IPS-NIHi11 (cell line): Measurements from ENCODE around the gene CTNNA3.

Experiments used
- DNase-seq: peaks from one replicate; pipeline ENCODE4 v3.0.0; 2012; ENCODE audit warnings: mixed read lengths, low spot score

Gene CTNNA3

DNA sequence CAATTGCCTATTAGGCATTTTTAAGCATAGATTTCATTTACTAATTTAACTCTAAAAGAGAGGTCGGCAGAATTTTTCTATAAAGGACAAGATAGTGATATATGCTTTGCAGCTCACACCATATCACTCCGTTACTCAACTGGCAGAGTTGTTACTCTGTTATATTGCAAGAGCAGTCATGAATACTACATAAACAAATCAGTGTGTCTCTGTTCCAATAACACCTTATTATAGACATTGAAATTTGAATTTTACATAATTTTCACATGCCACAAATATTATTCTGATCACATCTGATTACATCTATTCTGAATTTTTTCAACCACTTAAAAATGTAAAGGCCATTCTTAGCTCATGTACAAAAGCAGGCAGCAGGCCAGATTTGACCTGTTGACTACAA lies 1624.1 kb downstream of the CTNNA3 start:
- DNase-seq: no peak

DNA sequence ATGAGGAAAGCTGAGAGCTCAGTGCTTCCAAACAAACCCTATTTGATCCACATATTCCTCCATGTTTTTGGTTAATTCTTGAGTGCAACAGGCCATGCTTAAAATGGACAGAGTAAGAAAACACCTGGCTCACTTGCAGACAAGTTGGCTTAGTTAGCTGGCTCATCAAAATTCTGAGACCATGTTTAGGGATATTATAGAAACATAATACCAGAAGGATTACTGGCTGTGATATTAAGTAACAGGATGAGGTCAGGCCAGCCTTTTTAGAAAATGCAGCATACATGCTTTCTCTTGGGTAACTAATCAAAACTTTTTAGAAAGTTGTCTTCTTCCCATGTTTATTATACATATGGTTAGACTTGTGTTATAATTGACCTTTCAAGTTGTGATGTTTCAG lies 1637.4 kb downstream of the CTNNA3 start:
- DNase-seq: no peak

DNA sequence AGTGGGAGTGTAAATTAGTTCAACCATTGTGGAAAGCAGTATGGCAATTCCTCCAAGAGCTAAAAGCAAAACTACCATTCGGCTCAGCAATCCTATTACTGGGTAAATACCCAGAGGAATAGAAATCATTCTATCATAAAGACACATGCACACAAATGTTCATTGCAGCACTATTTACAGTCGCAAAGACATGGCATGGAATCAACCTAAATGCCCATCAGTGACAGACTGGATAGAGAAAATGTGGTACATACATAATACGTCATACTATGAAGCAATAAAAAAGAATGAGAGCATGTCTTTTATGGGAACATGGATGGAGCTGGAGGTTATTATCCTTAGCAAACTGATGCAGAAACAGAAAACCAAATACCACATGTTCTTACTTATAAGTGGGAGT lies 1646.7 kb downstream of the CTNNA3 start:
- no peak for DNase-seq

DNA sequence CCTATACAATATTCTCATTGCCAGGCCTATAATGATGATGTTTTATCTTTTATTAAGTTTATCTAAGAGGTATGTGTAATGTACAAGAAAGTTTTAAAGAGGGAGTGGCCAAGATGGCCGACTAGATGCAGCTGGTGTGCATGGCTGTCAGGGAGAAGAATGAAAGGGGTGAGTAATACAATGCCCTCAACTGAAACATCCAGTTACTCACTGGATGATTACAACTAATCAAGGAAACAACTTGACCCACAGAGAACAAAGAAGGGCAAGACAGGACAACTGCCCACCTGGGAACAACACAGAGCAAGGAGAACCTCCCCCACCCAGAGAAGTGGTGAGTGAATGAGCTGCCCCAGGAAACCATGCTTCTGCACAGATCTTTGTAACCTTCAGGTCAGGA lies 1650.1 kb downstream of the CTNNA3 start:
- DNase-seq: no peak

DNA sequence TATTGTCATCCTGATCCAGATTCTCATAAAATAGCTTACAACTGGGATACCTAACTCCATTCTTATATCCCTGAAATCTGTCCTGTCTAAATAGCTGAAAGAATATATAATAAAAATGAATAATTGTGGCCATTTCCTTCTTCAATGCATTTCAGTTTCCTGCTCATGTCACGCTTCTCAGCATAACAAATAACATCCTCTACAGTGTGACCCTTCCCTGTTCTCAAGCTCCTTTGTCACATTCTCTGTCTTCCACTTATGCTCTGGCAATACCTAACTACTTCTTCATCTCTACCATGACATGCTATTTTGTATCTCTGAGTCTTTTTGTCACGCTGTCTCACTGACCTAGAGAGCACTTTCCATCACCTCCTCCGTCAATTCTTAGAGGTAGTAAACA lies 1654.2 kb downstream of the CTNNA3 start:
- DNase-seq: no peak

DNA sequence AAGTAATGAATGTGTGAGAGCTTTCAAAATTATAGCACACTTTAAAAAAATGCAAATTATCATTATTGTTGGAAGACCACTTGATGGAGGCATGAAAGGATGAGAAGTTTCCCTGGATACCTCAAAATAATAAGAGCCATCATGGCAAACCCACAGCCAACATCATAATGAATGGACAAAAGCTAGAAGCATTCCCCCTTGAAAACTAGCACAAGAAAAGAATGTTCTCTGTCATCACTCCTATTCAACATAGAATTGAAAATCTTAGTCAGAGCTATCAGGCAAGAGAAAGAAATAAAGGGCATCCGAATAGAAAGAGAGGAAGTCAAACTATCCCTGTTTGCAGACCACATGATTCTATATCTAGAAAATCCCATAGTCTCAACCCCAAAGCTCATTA lies 1657.4 kb downstream of the CTNNA3 start:
- no peak for DNase-seq

DNA sequence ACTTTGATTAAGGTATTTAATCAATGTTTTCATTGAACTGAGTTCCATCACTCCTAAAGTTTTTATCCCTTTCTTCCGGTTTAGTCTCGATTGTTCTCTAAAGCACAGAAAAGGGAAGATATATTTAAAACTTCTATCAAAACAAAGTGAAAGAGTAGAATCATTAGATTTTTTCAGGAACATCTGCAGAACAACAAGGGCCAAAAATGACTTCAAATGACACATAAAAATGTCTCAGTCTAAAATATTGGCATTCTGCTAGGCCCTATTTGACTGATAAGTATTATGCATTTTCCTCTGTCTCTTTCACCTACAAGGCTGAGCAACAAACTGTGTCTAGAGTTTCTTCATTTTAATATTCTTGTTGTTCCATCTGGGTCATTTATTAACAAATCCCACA lies 1669.7 kb downstream of the CTNNA3 start:
- no peak for DNase-seq

DNA sequence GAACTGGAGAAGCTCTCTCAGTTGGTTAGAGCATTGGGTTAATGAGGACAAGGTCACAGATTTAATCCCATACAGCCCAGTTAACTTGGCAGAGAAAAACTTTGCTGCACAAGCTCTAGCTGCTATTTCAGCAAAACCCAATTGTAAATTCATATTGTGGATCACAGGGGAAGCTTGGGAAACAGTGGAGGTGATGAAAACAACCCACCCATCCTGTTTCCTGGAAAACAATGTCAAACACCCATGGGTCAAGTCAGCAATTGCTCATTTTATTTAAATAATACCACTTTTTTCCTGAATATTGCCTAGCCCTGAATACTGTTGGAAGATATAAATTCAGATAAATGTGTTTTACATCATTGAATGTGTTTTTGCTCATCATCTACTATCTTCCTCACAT lies 1670.8 kb downstream of the CTNNA3 start:
- DNase-seq: no peak

DNA sequence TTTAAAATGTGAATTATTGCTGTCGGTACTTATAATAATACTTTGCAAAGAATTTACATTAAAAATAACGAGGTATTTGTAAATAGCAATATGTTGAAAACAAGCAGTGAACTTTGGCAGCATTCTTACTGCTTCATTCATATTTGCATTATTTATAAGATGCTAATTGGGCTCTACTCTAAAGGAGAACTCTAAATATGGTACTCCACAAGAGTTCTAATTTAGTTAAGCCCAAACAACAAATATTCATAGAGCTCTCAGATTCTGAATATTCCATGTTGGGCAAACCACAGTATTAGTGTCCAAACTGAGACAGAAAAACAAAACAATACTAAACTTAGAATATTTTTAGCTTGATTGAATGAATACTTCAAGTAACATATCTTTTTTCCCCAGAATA lies 1674.6 kb downstream of the CTNNA3 start:
- no peak for DNase-seq

DNA sequence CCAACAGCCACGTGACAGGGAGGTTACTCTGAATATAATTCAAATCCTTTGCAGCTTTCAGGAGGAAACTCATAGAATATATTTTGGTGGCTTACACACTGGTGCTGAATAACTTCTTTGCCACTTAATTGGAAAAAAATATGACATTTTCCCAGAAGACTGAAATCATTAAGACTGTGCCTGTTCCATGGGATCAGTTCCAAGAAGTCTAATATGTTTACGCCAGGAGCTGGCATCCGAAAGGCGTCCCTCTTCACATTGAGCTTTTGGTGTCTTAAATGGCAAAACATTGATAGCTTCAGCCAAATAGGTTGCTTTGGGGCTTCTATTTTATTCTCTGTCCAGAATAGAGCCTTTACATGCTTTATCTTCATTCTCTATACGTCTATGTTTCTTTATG lies 1687.8 kb downstream of the CTNNA3 start:
- DNase-seq: no peak

DNA sequence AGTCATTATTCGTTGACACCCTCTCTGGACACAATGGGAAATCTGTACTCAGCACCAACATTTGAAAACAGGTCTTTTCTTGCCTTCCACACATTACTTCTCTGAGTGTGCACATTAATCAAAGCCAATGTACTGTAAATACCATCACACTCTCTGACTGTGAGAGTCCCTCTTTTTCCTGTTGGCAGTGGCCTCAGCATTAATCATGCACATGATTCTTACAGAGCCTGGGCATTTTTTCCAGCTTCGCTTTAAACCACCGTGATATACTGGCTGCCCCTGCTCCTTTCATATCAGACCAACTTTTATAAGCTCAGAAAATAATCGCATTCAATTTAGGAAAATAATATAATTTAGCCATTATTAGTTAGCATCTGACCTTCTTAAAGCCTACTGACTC lies 1689.6 kb downstream of the CTNNA3 start:
- DNase-seq: no peak

DNA sequence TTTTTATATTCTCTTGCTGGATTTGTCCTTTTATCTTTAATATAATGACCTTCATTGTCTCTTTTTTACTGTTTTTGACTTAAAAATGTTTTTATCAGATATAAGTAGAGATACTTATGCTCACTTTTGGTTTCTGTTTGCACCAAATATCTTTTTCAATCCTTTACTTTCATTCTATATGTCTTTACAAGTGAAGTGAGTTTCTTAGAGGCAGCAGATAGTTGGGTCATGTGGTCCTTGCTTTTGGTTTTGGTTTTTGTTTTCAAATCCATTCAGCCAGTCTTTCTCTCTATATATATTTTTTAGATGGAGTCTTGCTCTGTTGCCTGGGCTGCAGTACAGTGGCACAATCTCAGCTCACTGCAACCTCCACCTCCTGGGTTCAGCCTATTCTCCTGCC lies 1702.5 kb downstream of the CTNNA3 start:
- no peak for DNase-seq

DNA sequence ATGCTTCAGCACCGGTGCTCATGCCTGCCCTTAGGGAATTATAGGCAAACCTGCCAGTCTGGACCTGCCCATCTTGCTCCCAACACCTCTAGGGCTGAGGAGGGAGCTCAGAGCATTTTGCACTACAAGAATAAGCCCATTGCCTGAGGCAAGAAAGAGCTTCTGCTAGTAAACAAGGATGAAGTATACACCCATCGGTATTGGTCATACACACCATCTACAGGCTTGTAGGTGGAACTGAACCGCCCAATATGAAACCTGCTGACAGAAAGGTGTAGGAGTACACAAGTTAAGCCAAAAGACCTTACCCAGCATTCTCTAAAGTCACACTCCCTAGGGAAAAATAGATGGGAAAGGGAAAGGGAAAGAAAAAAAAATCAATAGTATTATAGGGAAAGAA lies 1727.1 kb downstream of the CTNNA3 start:
- no peak for DNase-seq

DNA sequence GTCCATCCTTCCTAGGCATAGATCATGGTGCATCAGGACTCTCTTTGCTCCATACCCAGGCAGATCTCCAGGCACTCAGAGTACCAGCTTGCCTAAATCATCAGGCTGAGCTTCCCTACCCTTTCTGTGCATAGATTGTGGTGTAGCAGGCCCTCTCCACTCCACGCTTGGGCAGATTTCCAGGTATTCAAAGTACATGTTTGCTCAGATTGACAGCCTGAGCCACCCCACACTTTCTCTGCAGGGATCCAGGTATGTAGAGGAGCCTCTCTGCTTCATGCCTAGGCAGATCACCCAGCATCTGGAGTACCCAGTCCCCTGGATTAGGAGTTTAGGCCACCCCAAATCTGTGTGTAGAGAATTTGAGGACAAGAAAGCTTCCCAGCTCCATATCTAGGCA lies 1727.6 kb downstream of the CTNNA3 start:
- DNase-seq: no peak

DNA sequence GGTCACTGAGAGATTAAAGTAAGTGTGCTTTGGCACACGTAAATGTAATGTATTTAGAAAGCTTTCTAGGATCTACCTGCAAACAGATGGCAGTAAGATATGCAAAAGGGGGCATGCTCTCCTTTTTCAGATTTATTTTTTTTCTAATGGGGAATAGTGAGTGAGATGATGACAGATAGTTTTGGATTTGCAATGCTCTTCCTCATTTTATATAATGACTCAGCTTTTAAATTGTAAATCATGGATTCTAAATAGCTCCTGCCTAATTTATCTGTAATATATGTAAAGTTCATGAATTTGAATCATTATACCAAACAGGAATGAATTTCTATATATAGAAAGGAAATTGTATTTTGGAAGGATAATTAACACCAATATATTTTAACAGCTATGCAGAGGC lies 1731.8 kb downstream of the CTNNA3 start:
- DNase-seq: no peak

DNA sequence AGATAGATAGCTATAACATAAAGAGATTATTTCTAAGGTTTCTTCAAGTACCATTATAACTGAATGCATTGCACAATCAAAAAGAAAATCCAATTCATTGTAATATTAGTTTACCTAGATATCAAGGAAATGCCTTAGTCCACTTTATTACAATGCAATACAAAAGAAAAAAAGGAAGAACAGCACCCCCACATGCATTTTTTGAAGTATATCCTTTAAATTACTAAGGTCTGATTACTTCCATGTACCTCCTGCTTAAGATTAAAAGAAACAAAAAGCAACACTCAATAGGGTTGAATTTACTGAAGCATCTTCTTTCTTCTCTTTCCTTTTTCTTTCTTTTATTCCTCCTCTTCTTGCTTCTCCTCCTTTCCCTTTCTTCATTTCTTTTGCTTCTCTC lies 1743.9 kb downstream of the CTNNA3 start:
- no peak for DNase-seq

DNA sequence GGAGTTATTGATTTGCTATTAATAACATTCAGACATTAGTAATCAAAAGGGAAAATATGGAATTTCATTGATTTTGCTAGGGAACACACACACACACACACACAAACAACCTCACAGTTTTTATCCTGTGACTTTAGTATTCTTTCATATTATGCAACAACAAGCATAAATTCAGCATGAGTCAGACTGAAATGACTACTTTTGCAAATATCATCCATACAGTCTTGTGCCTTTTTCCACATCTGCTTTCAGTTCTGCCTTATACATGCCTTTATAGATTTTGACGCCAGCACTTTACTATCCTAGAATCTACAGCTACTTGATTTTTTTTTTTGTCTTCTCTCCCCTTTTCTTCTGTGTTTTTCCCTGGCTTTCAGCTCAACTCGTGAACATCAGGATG lies 1745.9 kb downstream of the CTNNA3 start:
- DNase-seq: no peak

DNA sequence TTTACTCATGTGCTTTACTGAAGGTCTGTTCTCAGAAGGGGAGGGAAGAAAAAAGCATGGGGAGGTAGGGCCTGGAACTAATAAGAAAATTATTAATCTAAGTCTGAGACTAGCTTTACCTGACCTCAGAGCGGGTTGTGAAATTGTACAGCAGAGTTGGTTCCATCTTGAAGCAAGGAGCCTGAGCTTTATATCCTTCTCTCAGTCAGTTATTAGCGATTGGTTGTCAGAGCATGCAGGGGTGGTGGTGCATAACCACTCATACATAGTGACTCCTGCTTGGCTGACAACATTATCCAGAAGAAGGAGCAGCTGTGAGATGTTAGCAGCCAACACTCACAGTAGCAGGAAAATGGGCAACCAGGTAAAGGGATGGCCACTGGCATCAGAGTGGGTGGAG lies 1746.5 kb downstream of the CTNNA3 start:
- DNase-seq: no peak

DNA sequence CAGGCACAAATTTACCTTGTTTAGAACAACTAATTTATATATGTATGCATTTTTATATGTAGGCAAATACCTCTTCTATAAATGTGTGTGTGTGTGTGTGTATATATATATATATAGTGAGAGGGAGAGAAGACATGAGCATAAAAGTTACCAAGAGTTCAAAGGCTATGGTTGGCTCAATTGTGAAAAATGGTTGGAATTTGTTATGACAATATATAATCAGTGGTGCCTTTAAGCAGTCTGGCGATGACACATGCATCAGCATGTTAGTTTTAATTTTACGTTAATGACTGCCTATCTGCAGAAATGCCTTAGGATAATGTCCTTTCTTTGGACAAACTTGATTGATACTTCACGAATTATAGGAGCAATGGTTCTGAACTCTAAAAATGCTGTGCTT lies 1750.9 kb downstream of the CTNNA3 start:
- no peak for DNase-seq

DNA sequence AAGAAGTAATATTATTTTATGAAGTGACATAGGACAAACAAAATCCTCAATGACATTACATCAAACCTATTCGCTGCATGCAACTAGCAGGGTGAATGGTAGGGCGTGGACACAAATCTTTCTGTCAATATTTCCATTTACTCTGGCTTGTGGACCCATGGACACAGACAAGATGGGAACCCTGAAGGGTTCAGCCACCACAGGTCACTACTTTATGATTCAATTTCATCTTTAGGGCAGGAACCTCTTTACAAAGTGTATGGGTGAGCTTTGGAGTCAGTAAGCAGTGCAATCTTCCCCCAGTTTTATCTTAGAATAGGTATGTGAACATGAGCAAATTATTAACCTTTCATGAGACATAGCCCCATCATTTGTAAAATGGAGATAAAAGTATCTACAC lies 1752.5 kb downstream of the CTNNA3 start:
- no peak for DNase-seq

DNA sequence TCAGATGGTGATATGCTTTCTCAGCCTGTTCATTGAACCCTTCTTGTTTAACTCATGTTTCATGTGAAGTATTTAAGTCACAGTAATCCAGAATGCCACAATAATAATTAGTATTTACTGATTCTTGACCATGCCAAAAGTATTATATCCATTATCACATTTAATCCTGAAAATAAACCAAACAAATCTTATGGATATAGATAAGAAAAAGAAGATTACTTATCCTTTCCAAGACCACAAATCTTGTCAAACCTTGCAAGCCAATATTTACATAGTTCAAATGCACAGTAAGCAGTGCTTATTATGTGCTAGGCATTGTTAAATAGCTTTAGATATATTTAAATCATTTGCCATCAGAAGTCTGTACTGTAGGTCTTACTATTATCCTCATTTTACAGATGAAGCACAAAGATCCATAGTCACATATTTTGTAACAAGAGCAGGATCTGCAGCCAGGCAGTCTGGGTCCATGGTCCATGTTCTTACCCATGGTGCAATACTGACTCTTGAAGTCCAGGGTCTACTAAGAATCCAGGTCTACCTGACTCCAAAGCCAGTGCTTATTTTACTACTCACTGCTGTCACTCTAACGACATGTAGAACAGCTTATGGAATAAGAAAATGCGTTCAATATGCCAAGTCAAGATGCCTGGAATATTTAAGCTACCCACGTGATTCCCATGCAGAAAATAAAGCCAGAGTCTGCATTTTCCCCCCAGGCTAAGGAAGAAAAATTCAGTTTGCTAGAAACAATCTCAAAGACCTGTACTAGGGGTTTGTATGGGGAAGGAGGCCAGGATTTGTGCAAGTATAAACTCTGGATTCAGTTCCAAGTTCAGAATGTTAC lies 1755.0 kb downstream of the CTNNA3 start:
- no peak for DNase-seq

DNA sequence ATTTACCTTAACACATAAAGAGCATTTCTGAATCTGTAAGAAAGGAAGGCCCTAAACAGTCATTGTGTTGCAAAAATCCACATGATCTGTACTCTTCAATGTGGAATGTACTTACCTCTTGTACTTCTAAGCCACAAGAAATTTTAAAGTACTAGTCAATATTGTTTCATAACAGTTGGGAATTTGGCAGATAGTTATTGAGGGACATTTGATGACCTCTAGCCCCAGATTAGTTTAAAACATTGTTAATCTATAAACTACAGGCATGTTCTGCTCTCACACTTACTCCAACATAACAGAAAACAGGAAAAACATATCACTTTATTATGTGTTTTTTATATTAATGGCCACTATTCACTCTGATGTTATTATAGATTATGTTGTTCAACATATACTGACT lies 1755.9 kb downstream of the CTNNA3 start:
- no peak for DNase-seq

DNA sequence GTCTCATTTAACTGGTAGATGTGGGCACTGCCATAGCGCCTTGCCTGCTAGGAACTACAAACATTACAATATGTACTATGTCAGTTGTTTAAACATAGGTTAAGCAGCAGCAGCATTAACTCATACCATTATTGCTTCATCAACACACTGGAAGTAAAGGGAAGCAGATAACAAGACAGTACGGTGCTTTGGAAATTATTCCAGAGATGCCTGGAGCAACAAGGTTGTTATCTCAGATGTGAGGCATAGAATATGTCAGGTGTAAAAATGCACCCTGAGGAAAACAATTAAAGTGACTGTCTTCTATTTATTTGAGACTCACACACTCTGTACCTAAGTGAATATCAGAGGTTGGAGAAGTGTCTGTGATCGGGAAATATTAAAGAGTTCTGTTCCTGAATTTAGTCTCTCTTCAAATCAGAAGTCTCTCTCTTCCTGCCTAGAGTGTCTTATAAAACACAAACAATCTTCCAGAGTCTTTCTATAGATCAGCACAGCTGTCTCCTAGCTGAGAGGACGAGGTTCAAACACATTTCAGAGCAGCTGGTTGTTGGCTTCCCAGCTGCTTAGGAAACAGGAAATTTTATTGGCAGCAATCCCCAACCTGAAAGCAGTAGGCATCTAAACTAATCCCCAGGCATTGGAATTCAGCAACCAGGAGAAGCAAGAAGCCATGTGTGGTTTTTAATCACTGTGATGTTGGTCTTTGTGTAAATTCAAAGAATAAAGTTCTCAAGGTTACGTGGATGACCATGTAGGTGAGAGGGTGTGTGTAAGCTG lies 1764.5 kb downstream of the CTNNA3 start:
- no peak for DNase-seq
